Measurements from ENCODE around the gene BFAR.

BFAR gene

GRCh38 chr16:14608111-14608566 is 24.6 kb upstream of the BFAR start:
- in situ Hi-C loops (cut with MboI; ENCODE audit: low pct_unique_long_range_greater_than_20kb, low sequenced_read_pairs, unreplicated experiment), result no loop called here
- DNase-seq (ENCODE audit: low spot score), result peak; percentile 57
- TF ChIP-seq CTCF (IDR thresholded peaks at IDR 0.05; ENCODE audit: extremely low read depth, insufficient read depth, missing control alignments), result no peak

- no peak for DNase-seq (ENCODE audit: low spot score)
- TF ChIP-seq CTCF (IDR thresholded peaks at IDR 0.05; ENCODE audit: extremely low read depth, insufficient read depth, missing control alignments), result no peak
- in situ Hi-C loops (cut with MboI; ENCODE audit: low pct_unique_long_range_greater_than_20kb, low sequenced_read_pairs, unreplicated experiment), result no loop called here
Measured at GRCh38 chr16:14608604-14609003, 24.1 kb upstream of the BFAR start.

- in situ Hi-C loops (cut with MboI; ENCODE audit: low pct_unique_long_range_greater_than_20kb, low sequenced_read_pairs, unreplicated experiment), result no loop called here
- DNase-seq (ENCODE audit: low spot score), result no peak
- no peak for TF ChIP-seq CTCF (IDR thresholded peaks at IDR 0.05; ENCODE audit: extremely low read depth, insufficient read depth, missing control alignments)
Measured at GRCh38 chr16:14609716-14610115, 23.0 kb upstream of the BFAR start.

- DNase-seq (ENCODE audit: low spot score), result no peak
- no peak for TF ChIP-seq CTCF (IDR thresholded peaks at IDR 0.05; ENCODE audit: extremely low read depth, insufficient read depth, missing control alignments)
- in situ Hi-C loops (cut with MboI; ENCODE audit: low pct_unique_long_range_greater_than_20kb, low sequenced_read_pairs, unreplicated experiment), result no loop called here
Measured at GRCh38 chr16:14611660-14612059, 21.1 kb upstream of the BFAR start.

- no peak for TF ChIP-seq CTCF (IDR thresholded peaks at IDR 0.05; ENCODE audit: extremely low read depth, insufficient read depth, missing control alignments)
- in situ Hi-C loops (cut with MboI; ENCODE audit: low pct_unique_long_range_greater_than_20kb, low sequenced_read_pairs, unreplicated experiment), result no loop called here
- DNase-seq (ENCODE audit: low spot score), result no peak
Measured at GRCh38 chr16:14613991-14614390, 18.8 kb upstream of the BFAR start.

- in situ Hi-C loops (cut with MboI; ENCODE audit: low pct_unique_long_range_greater_than_20kb, low sequenced_read_pairs, unreplicated experiment), result no loop called here
- DNase-seq (ENCODE audit: low spot score), result no peak
- no peak for TF ChIP-seq CTCF (IDR thresholded peaks at IDR 0.05; ENCODE audit: extremely low read depth, insufficient read depth, missing control alignments)
Measured at GRCh38 chr16:14616280-14616679, 16.5 kb upstream of the BFAR start.

GRCh38 chr16:14618566-14618965 is 14.2 kb upstream of the BFAR start:
- no peak for DNase-seq (ENCODE audit: low spot score)
- no peak for TF ChIP-seq CTCF (IDR thresholded peaks at IDR 0.05; ENCODE audit: extremely low read depth, insufficient read depth, missing control alignments)
- in situ Hi-C loops (cut with MboI; ENCODE audit: low pct_unique_long_range_greater_than_20kb, low sequenced_read_pairs, unreplicated experiment), result no loop called here

All from GM13977 (cell line).